HG03196 (cell line): ENCODE measurements around the gene PLA2G4A.

Experiments used
- ATAC-seq: cut with Tn5 transposase; IDR thresholded peaks from one replicate; pipeline ENCODE4 v1.9.1; 2021; ENCODE audit not compliant: unreplicated experiment

The PLA2G4A gene

GRCh38 chr1:186828611-186829454 is at the start of gene PLA2G4A:
Gene PLA2G4A, plus strand, starts transcription at chr1:186828949. Its CDS starts 25,406 bp downstream, at chr1:186854355.
- ATAC-seq, result peak; percentile 87

GRCh38 chr1:186780076-186780475 is 48.7 kb upstream of the PLA2G4A start:
- ATAC-seq, result no peak

DNA sequence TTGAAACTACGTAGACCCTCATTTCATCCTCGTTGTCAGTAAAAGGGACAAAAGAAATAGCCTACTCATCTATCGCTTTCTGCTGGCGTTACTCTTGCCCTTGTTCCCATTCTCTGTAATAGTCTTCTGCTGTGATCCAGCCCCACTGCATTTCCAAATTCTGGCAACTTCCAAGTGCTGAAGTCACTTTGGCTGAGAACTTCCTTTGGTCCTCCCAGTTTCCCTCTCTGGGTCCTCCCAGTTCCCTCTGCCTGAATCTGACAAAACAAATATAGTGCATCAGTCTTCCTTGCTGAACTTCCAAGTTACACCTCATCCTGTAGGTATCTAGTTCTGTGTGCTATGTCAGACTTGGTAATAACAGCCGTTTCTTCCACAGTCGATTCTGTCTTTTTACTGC is 47.0 kb upstream of the PLA2G4A start:
- ATAC-seq, result no peak

GRCh38 chr1:186782791-186783190 is 46.0 kb upstream of the PLA2G4A start:
- ATAC-seq, result no peak

GRCh38 chr1:186783193-186783592 is 45.6 kb upstream of the PLA2G4A start:
- no peak for ATAC-seq

DNA sequence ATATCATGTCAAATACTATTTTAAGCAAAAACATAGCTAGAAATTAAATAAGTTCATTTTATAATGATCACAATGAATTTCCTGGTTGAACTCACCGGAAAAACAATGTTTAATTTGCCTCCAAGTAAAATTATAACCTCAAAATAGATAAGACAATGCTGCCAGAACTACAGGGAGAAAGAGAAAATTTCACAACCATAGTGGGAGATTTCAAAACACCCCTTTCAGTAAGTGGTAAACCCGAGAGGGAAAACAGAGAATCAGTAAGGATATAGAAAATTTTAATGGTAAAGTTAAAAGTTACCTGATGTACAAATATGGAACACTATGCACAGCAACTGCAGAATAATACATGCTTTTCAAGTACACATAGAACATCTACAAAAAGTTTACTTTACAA is 43.2 kb upstream of the PLA2G4A start:
- no peak for ATAC-seq

- no peak for ATAC-seq
Observed at GRCh38 chr1:186790101-186790500, 38.6 kb upstream of the PLA2G4A start.

- peak; percentile 77 for ATAC-seq
Observed at GRCh38 chr1:186792870-186793581, 35.7 kb upstream of the PLA2G4A start.

DNA sequence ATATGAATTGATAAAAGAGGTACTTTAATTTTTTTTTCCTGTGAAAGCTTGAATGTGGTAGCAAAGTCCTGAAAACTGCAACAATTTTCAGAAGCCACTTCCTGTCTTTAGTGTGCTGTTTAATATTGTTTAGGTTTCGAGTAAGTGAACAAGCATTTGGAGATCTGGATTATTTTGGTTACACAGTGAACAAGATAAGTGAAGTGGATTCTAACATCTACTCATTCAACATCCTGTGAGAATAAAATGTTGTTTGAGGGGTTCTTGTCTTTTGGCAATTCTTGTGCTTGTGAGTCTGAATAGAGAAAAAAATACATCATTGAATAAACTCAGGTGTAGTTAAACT is 35.2 kb upstream of the PLA2G4A start:
- peak; percentile 66 for ATAC-seq

DNA sequence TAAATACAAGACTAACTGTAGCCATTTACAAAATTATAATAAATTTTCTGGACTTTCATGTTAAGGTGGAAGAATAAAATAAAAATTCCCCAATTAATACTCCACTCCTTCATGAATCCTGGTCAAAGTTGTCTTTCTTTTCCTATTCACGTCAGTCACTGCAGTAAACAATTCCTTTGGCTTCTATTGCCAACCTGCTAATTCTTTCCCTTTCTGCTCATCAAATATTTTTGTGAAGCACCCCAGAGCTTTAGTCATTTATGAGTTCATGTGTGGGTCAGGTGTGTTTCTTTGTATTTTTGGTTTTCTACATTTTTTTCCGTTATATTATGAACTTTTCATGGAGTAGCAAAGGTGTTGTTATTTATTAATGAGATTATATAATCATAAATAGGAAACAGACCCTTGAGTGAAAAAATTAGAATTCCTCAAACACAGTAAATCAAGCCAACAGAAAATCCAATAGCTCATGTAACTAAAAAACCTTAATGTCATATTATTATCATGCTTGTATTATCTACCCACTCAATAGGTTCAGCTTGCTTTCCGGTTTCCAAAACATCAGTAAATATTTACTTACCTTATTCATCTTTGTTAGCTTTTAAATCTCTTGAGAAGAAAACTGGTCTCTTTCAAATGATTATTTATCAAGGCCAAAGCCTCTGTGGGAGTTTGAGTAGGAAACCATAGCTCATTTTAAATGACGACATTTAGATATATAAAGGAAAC is 29.6 kb upstream of the PLA2G4A start:
- no peak for ATAC-seq

GRCh38 chr1:186799689-186800054 is 29.1 kb upstream of the PLA2G4A start:
- ATAC-seq, result peak; percentile 92

- ATAC-seq, result no peak
Observed at GRCh38 chr1:186802388-186802787, 26.4 kb upstream of the PLA2G4A start.

DNA sequence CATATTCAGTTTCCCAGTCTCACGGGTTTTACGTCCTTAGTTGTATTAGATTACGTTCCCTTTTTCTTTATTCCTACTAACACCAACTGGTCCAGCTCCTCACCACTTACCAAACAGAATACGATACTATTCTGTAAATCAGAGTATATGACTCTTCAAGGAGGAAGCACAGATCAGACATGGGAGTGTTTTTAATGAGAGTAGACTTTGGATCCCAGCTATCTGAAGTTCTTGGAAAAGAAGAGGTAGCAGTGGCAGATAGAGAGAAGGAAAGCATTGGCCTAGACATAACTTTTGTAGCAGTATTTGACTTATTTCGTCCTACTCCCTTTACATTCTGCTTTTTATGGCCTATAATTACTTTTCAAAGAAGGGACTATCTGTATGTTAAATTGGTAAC is 24.1 kb upstream of the PLA2G4A start:
- ATAC-seq, result no peak

DNA sequence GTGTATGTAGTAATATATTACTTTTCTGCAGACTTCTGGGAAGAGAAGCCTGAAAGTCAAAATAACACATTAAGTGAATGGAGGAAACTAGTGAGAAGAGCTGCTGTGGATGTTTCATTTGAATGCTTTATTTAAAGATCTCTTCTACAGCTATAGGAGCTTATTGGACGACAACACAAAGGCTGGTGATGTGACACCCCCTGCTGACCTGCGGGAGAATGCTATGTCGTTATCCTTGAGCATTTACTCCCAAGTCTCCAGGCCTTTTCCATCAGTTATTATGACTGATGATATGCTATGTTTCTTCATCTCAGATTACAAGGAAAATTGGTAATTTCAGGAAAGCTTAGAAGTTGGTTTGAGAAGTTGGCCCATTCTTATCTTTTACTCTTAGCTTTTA is 22.3 kb upstream of the PLA2G4A start:
- ATAC-seq, result no peak

DNA sequence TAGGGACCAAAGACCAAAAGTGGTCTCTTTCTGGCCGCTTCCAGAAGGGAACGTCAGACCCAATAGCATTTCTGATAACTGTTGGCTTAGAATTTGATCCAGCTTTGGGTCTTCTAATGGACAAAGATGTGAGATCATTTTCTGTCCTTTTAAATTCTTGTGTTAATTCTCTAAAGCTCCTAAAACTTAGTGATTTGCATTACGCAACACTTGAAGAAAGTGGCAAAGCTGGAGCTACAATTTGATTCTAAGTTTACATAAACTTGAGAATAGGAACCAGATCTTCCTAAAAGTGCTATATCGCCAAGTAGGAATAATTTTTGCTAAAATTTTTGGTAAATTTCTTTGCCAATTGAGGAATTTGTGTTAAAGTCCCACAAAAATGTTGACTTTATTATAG is 21.6 kb upstream of the PLA2G4A start:
- no peak for ATAC-seq

- ATAC-seq, result no peak
Observed at GRCh38 chr1:186811892-186812291, 16.9 kb upstream of the PLA2G4A start.

- no peak for ATAC-seq
Observed at GRCh38 chr1:186812570-186812969, 16.2 kb upstream of the PLA2G4A start.

GRCh38 chr1:186813420-186813819 is 15.3 kb upstream of the PLA2G4A start:
- no peak for ATAC-seq

DNA sequence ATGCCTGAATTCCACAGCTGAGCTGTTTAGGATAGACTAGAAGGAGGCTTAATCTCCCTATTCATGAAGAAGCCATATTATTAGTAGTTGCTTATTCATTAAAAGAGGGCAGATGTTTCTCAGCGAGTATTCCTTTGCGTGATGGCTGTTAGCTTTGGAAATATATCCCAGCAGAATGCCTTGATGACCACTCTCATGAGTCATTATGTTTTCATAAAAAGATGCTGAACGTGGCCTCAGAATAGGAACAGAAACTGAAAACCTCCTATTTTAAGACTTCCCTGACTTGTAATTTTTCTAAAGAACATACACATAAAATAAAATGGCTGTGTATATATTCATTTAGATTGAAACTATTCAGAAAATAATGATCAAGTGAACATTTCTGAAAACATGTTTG is 9.6 kb upstream of the PLA2G4A start:
- ATAC-seq, result peak; percentile 71

DNA sequence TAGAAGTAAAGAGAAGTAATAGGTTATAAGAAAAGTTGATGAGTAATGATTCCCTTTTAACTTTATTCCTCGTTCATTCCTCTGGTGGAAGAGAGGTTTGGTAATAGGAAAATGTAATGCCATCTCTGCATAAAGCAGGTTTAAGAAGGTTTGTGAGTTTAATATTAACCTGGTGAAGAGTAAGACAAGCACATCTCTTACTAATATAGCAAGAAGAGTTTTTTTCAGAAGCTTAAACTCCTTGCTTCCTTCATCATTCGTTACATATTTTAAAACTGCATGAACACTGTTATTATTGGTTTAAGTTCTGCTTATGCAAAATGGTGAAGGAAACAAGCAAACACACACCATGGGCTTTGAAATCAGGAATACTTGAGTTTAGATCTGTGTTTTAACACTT is 9.2 kb upstream of the PLA2G4A start:
- peak; percentile 40 for ATAC-seq

DNA sequence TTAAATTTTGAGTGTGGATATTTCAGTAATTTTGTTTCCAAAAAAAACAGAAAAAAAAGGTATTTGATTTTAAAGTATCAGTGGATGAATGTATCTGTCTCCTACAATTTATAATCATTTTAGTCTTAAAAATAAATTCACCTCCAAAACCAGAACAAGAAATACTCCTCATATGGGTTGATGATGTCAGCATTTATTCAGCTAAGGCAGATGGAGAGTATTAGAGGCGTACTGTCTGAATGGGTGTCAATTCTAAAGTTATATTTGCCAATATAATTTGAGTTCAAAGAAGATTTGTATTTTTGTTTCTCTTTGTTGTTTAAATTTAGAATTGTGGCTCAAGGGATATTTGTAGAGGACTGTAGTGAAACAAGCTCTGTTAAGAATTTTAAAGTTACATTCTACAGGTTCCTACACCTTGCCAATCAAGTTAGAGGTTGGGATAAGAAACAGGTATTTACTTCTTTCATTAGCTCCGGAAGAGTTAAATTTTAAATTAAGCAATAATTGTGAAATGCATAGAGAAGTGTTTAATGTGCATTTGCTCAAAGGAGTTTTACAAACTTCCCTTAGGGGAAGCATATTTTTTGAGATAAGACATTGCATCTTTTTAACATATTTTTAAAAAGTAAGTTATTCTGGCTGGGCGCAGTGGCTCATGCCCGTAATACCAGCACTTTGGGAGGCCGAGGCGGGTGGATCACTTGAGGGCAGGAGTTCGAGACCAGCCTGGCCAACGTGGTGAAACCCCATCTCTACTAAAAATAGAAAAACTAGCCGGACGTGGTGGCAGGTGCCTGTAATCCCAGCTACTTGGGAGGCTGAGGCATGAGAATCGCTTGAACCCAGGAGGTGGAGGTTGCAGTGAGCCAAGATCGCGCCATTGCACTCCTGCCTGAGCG is 1.2 kb downstream of the PLA2G4A start:
- no peak for ATAC-seq
